ENCODE results near the gene PRPF19.

Gene PRPF19

DNA sequence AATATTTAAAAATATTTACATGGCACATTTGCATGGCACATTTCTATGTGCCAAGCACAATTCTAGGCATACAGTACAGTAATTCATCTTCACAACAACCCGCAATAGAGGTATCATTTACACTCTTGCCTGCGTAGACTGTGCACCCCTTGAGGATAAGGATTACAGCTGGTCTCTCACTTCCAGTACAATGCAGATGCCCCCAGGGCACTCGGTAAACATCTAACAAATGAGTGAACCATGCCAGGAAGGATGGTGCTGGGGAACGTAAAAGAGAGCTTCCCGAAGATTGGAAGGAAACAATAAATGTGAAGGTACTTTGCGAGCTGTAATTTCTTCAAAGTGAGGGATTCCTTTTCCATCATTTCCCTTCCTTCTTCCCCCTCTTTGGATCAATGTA is 1.3 kb downstream of the PRPF19 start:
- DNase-seq (ENCODE audit: low spot score), result no peak

DNA sequence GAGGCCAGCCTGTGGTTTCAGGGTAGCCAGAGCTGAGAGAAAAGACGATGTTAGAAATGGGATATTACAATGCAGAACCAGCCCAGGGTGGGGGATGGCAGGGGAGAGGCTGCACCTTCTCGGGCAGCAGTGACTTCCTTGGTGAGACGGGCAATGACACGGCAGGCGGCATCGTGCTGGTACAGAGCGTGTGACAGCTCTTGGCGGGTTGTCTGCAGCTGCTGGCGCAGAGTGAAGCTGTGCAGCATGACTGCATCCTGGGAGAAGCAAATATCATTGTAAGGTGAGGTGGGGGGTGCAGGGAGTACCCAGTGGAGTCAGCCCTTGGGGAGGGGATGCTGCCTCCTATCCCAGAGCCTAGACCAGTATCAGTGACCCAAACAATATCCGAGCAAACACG is 3.8 kb downstream of the PRPF19 start:
- no peak for DNase-seq (ENCODE audit: low spot score)

DNA sequence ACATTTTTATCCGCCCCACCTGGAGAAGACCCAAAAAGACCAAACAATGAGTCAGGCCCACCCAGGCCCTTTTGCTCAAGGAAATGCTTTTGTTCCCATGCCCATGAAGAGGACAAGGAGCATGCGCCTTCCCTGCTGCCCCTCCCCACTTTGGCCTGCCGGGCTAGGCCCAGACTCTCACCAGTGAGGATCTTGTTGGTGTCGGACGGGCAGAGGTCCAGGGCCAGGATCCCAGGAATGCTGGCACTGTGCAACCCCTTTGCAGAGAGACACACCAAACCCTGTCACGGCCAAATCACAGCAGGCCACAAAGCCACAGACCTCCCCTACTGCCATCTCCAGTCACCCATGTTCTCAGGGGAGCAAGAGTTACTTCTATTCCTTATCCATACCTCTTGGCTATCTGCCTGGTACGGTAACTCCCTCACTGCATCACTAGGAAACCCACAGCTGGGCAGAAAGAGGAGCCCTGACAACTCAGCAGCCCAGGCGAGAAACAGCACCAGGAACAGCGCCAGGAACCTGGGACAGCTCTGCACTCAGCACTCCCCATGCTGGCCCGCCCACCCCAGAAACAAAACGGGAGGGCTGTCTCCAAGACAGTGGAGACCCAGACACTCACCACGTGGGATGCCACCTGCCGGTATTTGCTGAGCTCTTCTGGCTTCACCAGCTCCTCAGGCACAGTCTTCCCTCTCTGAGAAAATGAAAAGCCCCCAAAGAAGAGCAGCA is 5.5 kb downstream of the PRPF19 start:
- DNase-seq (ENCODE audit: low spot score), result no peak

DNA sequence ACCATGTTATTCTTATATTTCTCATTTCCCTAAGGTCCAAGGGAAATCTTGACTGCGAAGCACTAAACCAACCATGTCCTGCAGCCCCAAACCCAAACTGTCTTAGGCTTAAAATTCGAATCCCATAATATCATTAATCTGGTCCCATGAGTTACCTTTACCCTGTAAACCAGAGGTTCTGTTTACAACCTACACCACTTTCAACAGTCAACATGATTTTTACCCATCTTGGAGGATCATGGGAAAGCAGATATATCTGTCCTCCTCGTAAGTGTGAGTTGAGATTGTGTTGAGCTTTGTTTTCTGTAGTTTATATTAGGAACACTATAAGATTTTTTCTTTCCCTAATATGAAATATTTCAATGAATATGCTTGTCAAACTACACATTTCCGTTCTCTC is 6.4 kb downstream of the PRPF19 start:
- no peak for DNase-seq (ENCODE audit: low spot score)

DNA sequence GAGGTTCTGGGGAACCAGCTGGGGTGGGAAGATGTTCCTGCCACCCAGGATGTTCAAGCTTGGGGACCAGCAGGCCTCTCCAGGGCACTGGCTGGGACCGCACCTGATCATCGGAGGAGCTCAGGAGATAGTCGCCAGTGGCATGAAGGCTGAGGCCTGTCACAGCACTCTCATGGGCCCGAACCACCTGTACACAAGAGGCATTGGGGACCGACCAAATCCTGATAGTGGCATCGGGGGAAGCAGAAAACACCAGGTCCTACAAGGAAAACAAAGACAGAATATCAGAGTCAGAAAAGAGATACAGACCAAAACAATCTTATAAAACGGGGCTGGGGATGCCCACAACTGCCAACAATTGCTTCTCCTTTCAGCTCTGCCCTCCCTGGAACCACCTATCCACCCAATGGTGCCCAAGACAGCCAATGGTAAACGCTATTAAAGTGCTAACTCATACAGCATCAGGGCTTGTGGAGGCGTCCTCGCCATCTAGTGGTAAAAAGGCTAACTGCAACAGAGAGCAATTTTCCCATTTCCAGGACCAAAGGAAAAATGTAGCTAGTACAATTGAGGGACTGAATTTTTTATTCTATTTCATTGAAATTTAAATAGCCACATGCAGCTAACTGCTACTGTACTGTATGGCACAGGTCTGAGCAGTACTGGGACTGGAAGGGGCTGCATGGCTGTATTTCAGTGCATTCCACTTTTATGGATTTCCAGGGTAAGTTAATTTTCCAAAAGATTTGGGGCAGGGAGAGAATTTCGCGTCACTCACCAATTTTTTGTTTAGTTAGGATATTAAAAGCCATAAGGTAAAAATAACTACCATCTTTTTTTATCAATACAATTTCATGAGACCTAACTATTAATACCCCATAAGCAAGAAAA is 7.1 kb downstream of the PRPF19 start:
- peak; percentile 77 for DNase-seq (ENCODE audit: low spot score)

DNA sequence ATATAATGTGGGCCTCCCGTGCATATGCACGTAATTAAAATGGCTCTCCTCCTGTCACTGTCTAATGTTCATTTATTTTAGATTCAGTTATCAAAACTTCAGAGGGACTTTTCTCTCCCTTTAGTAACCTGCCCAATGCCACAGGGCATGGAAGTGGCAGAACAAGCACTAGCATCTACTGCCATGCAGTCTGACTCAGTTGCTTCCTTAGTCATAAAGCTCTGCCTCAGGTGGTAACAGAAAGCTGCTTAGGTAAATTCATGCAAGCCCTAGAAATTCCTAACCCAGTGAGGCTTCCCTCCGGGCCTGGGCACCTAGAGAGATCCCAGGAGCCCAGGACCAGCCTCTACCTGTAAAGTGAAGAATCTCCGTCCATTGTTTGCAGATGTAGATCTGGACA is 8.9 kb downstream of the PRPF19 start:
- no peak for DNase-seq (ENCODE audit: low spot score)

DNA sequence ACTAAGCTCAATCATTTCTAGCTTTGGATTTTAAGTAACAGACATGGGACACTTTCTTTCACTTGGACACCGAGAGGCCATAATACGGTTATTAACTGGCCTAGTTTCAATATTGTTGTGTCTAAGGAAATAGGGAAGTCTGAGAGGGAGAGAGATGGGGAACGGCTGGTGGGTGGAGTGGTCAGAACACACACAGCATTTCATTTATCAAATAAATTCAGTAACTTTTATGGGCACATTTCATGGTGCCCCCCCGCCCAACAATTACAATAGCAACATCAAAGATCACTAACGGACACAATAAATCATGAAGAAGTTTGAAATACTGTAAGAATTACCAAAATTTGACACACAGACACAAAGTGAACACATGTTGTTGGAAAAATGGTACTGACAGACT is 10.7 kb downstream of the PRPF19 start:
- no peak for DNase-seq (ENCODE audit: low spot score)

DNA sequence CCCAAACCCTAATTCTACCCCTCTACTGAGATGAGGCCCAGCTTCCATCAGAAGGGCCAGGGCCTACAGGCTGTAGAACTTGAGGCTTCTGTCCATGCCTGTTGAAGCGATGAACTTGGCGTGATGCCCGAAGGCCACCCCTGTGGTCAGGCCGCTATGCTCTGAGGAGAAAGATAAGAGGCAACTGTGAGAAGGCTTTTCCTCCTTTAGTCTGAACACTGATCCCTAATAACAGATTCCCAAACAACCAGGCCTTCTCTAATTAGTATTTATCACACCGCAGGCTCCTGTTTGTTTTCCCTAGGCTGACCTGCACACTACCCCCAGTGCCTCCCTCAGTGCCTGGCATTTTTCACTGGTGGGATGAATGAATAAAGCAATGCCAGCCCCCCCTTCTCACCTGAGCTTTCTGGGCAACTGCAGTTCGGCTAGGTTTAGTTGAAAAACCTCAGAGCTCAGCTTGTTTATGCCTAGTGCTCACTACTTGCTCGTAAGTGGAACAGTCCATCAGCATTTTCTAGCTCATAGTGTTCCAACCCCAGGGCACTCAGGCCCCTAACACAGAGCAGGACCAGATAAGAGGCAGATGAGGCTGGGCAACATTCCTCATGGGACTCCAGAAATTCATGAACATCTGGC is 15.2 kb downstream of the PRPF19 start:
- DNase-seq (ENCODE audit: low spot score), result no peak

DNA sequence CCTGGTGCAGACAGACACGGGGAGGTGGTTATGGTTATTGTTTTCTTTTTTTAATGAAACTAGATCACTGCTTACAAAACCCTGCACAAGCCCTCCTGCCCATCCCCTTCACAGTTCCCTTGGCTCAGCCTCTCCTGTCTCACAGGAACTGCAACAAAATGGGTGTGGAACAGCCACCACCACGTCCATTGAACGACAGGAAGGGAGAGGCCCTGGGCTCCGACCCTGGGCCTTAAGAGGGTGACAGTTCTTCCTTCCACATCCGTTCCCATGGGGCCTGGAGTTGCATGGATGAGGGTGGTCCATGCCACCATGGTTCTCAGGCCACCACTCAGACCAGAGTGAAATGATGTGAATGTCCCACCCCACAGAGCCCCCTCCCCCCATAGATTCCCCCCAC is 15.7 kb downstream of the PRPF19 start:
- no peak for DNase-seq (ENCODE audit: low spot score)

DNA sequence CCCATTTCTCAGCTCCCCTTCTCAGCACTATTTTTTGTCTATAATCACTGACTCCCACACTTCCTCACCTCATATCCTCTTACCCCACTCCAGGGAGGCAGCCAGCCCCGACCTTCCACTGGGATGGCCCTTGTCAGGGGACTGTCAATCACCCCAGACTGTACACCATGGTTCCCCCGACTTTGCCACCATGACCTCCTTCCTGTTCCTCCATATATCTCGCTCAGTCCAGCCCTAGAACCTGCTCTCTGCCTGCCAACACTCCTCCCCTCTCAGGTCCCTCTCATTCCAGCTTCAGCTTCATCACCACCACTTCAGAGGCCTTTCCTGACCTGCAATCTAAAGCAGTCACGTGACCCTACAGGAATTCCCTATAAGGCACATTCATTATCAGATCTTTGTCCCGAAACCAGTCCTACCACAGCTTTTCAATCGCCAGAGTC is 16.5 kb downstream of the PRPF19 start:
- no peak for DNase-seq (ENCODE audit: low spot score)

DNA sequence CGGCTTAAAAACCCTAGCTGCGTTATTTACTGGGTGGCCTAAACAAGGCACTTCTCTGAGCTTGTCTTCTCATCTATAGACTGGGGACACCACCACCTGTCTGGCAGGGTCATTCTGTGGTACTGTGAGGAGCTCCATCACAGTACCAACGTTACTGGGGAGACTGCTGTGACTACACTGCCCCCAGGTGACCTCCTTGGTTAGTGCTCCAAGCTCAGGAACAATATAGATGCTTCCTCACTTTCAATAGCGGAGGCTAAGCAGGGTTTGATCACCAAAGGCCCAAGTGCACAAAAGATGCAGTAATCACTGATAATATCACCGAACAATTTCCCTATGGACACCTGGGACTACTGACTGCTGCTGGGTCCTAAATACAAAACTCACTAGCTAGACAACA is 18.8 kb downstream of the PRPF19 start:
- DNase-seq (ENCODE audit: low spot score), result peak; percentile 59

DNA sequence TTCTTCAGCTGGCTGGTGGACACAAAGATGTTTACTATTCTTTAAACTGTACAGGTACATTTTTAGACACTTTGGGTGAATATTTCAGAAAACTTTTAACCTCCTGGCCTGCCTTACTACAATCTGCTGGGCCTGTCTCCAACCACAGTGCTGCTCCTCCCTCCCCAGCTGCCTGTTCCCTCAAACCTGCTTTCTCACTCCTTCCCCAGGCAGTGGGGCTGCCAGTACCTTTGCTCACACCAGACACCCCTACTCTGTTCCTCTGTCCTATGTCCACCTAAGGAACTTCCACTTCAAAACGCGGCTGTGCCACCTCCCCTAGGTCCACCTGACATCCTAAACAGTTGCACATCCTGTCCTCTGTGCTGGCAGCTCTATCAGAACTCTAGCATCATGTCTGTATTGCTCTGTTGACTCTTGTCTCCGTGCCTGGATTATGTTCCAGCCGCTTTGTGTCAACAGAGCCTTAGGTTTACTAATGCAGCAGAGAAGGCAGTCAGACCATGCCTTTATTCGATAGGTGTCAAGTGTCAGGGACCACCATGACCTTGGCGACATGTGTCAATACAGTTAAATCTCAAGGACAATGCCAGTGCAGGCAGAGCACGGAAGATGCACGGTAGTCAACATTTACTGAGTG is 25.6 kb downstream of the PRPF19 start:
- DNase-seq (ENCODE audit: low spot score), result no peak

DNA sequence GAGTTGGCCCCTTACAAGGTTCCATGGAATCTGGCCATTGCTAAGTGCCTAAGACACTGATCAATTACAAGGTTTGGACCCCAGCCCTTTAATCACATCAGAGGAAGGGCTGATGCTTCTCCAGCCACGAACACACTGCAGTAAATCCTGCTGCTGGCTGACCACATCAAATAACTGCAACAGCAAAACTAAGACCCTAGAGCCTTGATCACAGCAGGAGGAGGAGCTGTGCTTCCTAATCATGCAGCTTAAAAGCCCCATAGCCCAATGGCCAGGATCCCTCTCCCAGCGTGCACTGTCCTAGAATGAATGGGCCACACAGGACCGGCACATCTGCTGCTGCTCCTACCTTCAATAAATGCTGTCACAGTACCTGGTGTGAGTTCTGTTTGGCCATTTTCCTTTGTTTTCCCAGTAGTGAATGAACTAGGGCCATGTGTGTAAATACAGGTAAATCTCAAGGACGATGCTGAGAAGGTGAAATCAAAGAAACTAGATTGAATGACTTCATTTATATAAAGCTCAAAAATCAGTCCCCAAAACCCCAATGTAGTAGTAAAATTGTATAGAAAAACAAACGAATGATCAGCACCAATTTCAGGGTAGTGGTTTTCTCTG is 26.3 kb downstream of the PRPF19 start:
- no peak for DNase-seq (ENCODE audit: low spot score)

DNA sequence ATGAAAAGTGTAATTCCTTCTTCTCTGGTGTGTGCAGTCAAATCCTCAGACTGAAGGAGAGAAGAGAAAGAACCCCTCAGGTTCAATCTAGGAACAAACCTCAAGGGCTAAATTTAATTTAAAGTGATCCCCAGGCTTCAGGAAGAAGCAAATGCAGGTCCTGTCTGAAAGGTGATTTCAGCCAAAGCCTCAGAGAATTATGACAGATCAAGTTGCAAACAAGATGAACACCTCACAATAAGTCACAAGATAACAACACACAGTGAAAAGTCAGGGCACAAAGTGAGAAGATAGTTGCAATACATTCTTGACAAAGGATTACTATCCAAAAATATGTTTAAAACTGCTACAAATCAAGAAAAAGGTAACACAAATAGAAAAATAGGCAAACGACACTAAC is 27.3 kb downstream of the PRPF19 start:
- no peak for DNase-seq (ENCODE audit: low spot score)

DNA sequence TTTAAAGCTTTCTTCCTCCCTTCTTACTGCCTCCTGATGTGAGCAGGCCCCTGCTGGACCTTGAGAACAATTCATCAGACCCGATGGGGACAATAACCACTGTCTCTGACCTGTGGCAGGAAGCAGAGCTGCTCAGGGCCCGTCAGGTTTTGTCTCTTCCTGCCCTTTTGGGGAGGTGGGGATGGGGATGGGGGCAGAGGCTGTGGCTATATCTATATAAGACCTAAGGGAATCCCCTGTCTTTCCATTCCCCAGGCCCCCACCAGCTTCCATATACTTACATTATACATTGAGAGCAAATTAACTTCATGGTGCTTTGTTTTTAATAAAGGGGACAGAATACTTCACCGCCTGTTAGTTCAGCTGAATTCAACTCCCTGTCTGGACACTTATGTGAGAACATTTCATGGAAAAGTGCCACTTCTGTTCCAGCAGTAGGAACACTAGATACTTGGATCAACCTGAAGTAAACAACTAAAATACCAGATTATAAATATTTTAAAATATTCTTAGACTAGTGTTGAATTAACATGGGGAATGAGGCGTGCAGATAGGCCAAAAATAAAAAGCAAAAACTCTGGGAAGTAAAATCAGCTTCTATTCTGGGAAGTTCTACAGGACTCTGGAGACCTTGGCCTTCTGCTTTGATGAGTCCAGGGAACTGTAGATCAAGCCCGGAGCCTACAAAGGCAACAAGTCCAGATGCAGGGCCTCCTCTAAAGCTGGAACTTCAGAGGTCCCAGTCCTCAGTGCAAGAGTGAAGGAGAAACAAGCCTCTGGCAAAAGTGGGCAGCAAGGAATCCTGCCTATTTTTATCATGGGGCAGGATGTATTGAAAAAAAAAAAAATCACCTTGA is 27.9 kb downstream of the PRPF19 start:
- DNase-seq (ENCODE audit: low spot score), result no peak

DNA sequence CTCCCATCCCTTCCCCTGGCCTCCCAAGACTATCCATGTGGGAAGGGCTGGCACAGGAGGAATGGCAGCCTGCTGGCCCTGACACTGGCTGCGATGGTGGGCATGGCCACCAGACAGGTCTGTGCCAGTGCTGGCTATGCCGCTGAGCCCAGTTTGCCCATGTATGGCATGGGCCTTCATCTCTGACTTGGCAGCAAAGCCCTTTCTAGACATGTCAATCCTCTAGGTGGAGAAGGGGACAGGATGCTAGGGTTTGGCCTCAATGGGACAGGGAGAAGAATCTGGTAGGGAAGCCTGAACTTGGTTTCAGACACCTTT is 30.3 kb downstream of the PRPF19 start:
- DNase-seq (ENCODE audit: low spot score), result no peak

DNA sequence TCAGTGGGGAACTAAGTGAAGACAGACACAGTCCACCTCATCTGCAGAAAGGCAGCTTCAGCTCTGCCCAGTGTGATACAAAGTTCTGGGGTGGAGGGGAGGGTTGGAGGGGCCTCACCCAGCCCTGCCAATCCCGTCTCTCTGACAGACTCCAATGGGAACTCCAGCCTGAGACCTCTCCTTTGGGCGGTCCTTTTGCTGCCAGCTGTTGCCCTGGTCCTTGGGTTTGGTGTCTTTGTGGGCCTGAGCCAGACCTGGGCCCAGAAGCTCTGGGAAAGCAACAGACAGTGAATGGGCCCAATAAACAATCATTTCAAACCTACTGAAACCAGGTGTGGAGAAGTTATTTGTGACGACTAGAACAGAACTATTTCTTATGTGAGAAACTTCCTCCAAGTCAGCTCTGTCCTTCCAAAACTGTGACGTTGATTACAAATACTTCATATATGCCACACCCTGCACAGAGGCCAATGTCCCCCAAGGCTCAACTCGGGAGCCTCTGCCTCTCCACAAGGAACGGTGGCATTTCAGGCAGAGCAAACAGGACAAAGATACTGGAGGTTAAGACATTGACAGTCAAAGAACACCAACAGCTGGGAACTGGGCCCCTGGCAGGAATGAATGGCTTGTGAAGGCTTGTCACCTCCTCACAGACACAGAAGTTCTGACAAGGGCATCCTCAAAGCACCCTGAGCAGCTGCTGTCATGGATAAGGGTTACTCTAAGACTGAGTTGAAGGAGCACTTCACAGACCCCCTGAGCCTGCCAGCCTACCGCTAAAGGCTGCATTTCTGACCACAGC is 30.8 kb downstream of the PRPF19 start:
- DNase-seq (ENCODE audit: low spot score), result no peak

DNA sequence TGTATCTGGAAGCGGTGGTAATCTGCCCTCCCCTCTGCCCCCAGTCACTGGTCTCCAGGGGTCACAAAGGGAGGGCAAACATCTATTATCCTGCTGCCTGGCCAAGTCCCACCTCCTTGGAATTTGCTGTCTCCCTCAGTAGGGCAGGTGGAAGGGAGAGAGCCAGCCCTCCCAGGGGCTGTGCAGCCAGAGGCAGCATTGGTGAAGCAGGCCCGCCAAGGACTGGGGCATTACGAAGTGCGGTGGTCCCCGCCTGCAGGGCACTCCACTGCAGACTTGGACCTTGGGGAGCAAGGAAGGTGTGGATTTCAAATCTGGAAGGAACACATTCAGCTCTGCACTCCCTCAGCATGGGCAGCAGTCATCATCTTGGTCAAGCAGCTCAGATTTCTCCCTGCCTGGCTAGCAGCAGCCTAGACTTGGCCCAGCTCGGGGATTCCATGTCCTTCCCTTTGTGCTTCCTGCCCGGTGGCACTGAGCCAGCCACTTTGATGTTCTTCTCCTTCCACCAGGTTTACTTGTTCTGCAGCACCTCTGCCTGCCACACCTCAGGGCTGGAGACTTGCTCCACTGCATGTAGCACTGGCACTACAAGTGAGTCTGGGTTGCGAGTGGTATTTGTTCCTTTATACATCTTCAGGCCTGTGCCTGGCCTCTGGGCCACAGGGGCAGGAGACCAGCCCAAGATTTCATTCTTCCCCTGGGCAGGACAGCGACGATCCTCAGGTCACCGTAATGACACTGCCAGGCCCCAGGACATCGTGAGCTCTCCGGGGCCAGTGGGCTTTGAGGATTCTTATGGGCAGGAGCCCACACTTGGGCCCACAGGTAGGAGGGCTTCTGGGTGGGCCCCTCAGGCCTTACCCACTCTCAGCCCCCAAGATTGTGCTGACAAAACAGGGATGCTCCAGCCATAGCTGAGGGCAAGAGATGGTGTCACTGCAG is 31.7 kb downstream of the PRPF19 start:
- no peak for DNase-seq (ENCODE audit: low spot score)

DNA sequence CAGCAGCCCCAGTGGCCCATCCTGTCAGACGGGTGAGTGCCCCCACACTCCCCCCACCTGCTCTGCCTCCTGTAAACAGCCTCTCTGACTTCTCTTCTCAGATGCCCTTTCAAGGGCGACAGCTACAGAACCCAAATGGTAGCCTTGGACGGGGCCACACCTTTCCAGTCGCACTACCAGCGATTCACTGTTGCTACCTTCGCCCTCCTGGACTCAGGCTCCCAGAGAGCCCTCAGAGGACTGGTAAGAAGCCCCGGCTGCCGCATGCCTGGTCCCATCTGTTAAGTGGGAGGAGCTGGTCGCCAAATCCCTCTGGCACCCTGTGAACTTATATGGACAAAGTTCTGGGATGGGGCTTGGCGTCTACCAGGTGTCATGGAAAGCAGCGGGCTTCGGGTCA is 32.9 kb downstream of the PRPF19 start:
- DNase-seq (ENCODE audit: low spot score), result no peak
